ENCODE measurements around the gene GPR150.

Gene GPR150

DNA sequence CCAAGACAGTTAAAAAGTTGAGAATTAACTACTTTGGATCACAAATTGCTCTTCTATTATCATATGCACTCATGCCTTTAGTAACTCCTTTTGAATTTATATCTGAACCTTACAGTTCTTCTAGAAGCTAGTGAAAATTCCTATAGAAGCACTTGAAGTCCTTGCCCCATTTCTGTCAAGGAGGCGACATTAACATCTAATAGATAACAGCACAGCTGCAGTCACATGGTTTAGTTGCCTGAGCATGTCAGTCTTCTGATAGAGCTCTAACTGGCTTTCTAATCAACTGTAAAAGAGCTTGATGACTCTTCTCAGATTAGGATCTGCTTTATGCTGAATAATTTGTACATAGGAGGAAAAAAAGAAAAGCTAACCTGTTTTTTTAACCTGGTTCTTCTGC, 35.7 kb downstream of the GPR150 start:
- DNase-seq = no peak

DNA sequence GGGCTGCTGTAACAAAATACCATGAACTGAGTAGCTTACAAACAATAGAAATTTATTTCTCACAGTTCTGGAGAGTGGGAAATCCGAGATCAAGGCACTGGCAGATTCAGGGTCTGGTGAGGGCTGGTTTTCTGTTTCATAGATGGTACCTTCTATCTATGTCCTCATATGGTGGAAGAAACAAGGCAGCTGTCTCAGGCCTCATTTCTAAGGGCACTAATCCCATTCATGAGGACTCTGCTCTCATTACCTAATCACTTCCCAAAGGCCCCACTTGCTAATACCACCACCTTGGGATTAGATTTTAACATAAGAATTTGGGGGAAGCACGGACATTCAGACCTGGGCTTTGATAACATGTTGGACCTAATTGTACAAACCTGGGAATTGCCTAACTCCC, 40.2 kb downstream of the GPR150 start:
- no peak for DNase-seq

GRCh38 chr5:95662946-95663345, 43.1 kb downstream of the GPR150 start:
- DNase-seq = no peak

DNA sequence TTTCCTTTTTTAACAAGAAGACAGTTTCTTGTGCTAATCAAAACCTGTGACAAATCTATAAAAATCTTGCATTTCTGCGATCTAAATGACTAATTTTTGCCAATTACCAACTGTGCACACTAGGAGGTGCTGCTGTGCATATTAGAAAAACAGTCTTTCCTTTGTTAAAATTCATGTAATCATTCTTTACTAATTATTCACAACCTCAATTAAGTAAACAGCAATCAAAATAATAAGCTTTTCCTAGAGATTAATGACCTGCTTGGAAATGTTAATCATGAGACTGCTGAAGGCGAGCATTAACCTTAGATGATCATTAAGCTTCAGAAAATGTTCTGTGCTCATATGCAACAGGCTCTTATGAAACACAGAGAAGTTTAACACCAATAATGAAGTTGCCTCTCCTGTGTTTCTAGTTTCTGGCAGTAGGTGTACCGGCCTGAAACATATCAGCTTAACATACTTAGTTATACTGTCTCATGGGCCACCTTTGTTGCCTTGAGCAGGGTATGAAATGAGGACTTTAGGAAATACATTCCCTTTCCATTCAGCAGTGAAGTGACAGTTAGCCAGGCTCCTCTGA, 44.4 kb downstream of the GPR150 start:
- peak in 1 of 2 experiments; percentile 42 for DNase-seq

- no peak for DNase-seq
Measured at GRCh38 chr5:95667061-95667618, 47.3 kb downstream of the GPR150 start.

GRCh38 chr5:95667678-95668077, 47.8 kb downstream of the GPR150 start:
- DNase-seq = no peak

- DNase-seq = no peak
Measured at GRCh38 chr5:95668216-95668615, 48.3 kb downstream of the GPR150 start.

GRCh38 chr5:95668728-95669127, 48.8 kb downstream of the GPR150 start:
- no peak for DNase-seq

DNA sequence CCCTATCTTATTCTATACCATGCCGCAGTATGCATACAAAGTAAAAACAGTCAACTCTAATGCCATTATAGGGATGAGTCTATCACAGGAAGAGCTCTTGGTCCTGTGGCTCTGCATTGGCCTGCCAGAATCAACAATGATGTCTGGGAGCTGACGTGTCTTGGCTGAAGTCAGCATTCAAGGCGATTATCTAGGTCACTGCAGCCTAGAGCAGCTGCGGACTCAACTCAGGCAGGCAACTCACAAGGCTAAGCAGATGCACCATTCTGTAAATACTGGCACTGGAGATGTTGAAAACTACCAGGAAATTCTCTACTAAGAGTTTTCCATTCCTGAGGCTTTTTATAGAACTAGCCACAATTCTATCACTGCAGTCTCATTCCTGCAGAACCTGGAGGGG, 49.7 kb downstream of the GPR150 start:
- no peak for DNase-seq

DNA sequence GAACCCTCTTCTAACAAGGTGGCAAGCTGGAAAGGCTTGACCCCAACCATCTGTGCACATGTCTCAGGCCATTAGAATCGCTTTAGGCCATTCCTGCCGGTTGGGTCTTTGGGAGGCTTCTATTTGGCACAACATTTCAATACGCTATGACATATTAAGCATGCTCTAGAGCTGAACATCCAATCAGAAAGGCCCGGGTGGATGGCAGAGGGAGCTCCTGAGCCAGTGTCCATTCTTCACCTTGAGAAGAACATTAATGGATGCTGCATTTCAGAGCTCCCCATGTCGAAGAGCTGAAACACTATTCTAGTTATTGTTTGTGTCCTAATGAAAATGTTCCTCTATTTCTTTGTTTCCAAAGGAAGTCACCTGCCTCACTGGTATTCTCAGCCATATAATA, 50.1 kb downstream of the GPR150 start:
- no peak for DNase-seq

GRCh38 chr5:95670568-95670967, 50.7 kb downstream of the GPR150 start:
- DNase-seq = no peak

Measured in SW 1271 (cell line).